ENCODE results near the gene TEX55. TPM values are rescaled to one million over a fixed set of nuclear protein-coding genes. Genes with fewer than 3 reads are reported as not detected.
"Not testable (repeated sequence)": the region's sequence is repeated elsewhere in the genome, so short reads cannot be mapped to it uniquely, and the experiment has no call there.

Gene TEX55
- not detected for total RNA-seq
- polyA plus RNA-seq: not detected

DNA sequence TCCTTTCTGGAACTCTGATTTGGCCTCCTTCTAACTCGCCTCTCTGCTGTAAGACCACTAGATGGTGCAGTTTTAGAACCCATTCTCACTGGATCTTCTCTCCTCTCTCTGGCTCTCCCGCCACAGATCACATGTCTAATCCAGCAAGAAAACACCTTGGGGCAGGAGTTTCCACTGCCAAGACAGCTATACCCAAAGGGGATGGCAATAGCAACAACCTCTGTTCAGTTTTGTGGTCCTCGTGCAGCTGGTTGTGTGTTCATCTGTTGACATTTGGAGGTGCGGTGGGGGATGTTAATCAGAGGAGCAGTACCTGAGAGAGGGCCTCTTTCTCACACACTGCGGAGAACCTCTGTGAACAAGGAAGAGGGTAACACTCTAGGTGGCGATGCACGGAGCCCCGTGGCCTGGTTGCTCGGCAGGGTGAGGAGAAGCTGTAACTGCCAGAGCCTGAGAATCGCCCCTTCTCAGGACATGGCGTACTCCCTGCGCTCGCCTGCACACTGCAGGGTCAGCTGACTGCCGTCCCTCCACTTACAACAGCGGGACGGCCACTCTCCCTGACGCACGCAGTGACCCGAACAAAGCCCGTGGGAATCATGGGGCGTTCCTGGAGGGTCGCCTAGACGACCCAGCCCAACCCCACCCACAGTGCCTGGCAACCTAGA is at the start of gene TEX55:
TSS of gene TEX55 (plus strand) at position 666 of the 668 bp plus-strand sequence. CDS start 25 bp downstream, outside the sequence.
- Histone ChIP-seq H3K36me3 (ENCODE audit: insufficient read depth) (no peaks in the 10 kb centered on the region), H3K4me3 (ENCODE audit: low read depth, low read length) (no peak within 1 kb of the TSS), H3K4me1 (ENCODE audit: insufficient read depth) (no peaks in the 10 kb centered on the region), H3K27ac (ENCODE audit: low read depth) (no peak within 1 kb of the TSS)
- WGBS: 82% methylated on average over 23 of the region's 23 CpGs
- DNase-seq (ENCODE audit: extremely low spot score): no peak

DNA sequence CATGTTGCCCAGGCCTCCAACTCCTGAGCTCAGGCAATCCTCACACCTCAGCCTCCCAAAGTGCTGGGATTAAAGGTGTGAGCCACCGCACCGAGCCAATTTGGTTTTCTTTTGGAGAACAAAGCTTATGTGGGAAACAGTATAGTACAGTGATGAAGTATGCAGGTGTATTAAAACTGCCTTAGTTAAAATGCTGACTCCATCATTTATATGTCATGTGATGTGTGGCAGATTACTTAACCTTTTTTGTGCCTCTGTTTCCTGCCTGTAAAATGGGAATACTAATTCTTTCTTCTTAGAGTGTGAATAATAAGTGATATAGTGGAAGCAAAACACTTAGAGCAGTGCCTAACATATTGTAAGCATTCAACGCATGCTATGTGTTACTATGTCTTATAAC is 48.0 kb upstream of the TEX55 start:
- Histone ChIP-seq H3K4me3 (ENCODE audit: low read depth, low read length) (no peak overlapping the region), H3K27ac (ENCODE audit: low read depth) (no peak overlapping the region), H3K4me1 (ENCODE audit: insufficient read depth) (no peaks in the 10 kb centered on the region), H3K36me3 (ENCODE audit: insufficient read depth) (no peaks in the 10 kb centered on the region)
- DNase-seq (ENCODE audit: extremely low spot score): no peak
- 94% methylated on average over 3 of the region's 3 CpGs for WGBS

DNA sequence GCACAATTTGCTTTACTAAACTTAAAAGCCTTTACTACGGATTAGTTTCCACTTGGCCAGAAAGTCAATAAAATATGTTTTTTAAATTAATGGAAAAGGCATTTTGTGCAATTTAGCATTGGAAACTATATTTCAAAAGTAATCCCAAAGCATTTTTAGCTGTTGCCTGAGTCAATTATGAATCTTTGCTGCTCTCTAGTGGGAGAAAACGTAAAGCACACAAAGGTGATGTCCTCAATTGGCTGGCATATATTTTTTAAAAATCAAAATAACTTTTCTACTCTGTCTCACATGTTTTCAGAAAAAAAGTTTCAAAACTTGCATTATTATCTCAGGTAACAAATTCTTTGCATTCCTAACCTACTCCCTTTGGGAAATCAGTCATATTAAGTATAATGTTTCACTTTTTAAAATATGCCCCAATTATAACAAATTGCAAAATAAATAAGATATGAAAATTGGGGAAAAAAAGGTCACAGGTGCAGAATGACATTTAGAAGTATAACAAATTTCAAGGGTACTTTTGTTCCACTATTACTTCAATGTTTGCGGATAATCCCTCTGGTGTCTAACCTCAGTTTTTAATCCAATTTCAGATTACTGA is 47.2 kb upstream of the TEX55 start:
- H3K27ac ChIP-seq (ENCODE audit: low read depth): no peak overlapping the region
- WGBS: 29% methylated on average over 3 of the region's 3 CpGs
- no peaks in the 10 kb centered on the region for H3K4me1 ChIP-seq (ENCODE audit: insufficient read depth)
- no peaks in the 10 kb centered on the region for H3K36me3 ChIP-seq (ENCODE audit: insufficient read depth)
- peak; percentile 17 for DNase-seq (ENCODE audit: extremely low spot score)
- H3K4me3 ChIP-seq (ENCODE audit: low read depth, low read length): no peak overlapping the region

DNA sequence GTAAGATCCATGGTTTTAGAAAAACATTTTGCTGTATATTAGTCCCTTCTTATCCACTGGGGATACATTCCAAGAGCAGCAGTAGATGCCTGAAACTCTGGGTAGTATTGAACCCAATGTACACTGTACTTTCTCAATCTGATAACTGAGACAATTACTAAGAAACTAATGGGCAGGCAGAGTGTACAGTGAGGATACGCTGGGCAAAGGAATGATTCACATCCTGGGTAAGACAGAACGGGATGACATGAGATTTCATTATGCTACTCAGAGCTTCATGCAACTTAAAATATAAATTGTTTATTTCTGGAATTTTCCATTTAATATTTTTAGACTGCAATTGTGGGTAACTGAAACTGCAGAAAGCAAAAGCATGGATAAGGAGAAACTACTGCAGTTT is 46.2 kb upstream of the TEX55 start:
- H3K36me3 ChIP-seq (ENCODE audit: insufficient read depth): no peaks in the 10 kb centered on the region
- H3K27ac ChIP-seq (ENCODE audit: low read depth): no peak overlapping the region
- H3K4me1 ChIP-seq (ENCODE audit: insufficient read depth): no peaks in the 10 kb centered on the region
- DNase-seq (ENCODE audit: extremely low spot score): no peak
- 51% methylated on average over 2 of the region's 2 CpGs for WGBS
- H3K4me3 ChIP-seq (ENCODE audit: low read depth, low read length): no peak overlapping the region

DNA sequence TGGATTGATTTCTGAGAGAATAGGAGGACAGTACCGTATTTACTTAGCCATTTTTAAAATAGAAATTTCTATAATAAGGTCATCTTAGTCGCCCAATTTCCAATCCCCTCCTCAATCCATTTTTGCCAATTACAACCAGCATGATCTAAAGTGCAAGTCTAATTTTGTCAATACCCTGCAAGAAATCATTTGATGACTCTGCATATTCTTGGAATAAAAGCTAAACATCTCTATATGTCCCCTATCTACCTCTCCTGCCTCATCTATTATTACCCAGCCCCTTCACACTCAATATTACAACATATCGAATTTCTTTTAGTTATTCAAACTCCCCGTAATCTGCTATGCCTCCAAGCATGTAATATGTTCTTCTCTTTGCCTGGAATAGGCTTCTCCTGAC is 41.9 kb upstream of the TEX55 start:
- DNase-seq (ENCODE audit: extremely low spot score): no peak
- Histone ChIP-seq H3K4me1 (ENCODE audit: insufficient read depth) (no peaks in the 10 kb centered on the region), H3K4me3 (ENCODE audit: low read depth, low read length) (no peak overlapping the region), H3K27ac (ENCODE audit: low read depth) (no peak overlapping the region), H3K36me3 (ENCODE audit: insufficient read depth) (no peaks in the 10 kb centered on the region)
- WGBS: 86% methylated on average over 4 of the region's 4 CpGs

DNA sequence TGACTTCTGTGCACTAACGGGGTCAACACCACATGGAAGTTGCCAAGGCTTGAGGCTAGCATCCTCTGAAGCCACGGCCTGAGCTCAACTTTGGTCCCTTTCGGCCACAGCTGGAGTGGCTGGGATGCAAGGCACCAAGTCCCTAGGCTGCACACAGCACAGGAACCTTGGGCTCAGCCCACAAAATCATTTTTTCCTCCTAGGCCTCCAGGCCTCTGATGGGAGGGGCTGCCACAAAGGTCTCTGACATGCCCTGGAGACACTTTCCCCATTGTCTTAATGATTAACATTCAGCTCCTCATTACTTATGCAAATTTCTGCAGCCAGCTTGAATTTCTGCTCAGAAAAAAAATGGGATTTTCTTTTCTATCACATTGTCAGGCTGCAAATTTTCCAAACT is 27.6 kb upstream of the TEX55 start:
- H3K4me1 ChIP-seq (ENCODE audit: insufficient read depth); DNase-seq (ENCODE audit: extremely low spot score); H3K27ac ChIP-seq (ENCODE audit: low read depth); H3K36me3 ChIP-seq (ENCODE audit: insufficient read depth); H3K4me3 ChIP-seq (ENCODE audit: low read depth, low read length): not testable (repeated sequence)
- WGBS: 55% methylated on average over 3 of the region's 3 CpGs

DNA sequence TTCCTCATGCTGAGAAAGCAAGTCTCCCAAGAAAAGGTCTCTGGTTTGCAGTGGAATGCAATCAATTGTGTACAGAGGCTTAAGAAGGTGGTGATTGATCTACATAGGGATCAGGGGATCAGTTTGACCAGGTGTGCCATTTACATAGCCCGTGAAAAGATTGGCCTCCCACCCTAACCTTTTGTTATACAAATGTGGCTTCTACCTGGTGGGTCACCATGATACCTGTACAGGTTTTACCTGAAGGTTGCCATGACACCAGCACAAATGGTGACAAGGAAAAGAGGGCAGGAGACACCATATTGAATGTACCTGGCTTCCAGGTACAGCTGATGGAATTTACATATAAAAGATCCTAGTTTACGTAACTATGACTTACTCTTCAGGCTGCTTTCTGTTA is 25.5 kb upstream of the TEX55 start:
- WGBS: 77% methylated on average over 2 of the region's 2 CpGs

DNA sequence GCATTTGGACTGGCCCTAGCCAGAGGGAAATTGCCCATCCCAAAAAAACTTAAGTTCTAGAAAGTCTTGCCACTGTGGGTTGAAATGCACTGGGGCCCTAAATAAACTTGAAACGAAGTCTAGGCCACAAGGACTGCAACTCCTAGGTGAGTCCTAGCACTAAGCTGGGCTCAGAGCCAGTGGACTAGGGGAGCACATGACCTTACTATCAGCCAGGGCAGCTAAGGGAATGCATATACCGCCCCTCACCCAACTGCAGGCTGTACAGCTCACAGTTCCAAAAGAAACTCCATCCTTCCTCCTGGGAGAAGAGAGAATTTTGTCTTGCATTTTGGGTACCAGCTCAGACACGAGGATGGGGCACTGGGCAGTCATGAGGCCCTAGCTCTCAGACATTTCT is 23.6 kb upstream of the TEX55 start:
- H3K36me3 ChIP-seq (ENCODE audit: insufficient read depth): no peaks in the 10 kb centered on the region
- no peak overlapping the region for H3K27ac ChIP-seq (ENCODE audit: low read depth)
- no peak overlapping the region for H3K4me3 ChIP-seq (ENCODE audit: low read depth, low read length)
- 51% methylated on average over 3 of the region's 3 CpGs for WGBS
- no peak for DNase-seq (ENCODE audit: extremely low spot score)
- H3K4me1 ChIP-seq (ENCODE audit: insufficient read depth): no peaks in the 10 kb centered on the region

More for the DNA sequence above, 25.5 kb upstream of the TEX55 start:
- no peaks in the 10 kb centered on the region for H3K4me1 ChIP-seq (ENCODE audit: insufficient read depth)
- DNase-seq (ENCODE audit: extremely low spot score): no peak
- no peak overlapping the region for H3K4me3 ChIP-seq (ENCODE audit: low read depth, low read length)
- no peak overlapping the region for H3K27ac ChIP-seq (ENCODE audit: low read depth)
- H3K36me3 ChIP-seq (ENCODE audit: insufficient read depth): no peaks in the 10 kb centered on the region

DNA sequence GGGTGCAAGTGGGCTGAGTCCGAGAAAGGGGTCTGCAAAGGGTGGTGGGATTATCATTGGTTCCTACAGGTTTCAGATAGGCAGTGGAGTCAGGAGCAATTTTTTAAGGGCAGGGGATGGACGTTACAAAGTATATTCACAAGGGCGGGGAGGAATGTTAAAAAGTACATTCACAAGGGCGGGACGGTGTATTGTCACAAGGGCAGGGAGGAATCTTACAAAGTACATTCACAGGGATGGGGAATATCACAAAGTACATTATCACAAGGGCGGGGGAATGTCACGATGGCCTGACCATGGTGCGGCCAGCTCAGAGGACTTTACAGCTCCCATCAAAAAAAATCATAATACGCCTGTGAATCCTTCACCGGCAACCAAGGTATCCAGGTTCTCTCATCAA is 20.6 kb upstream of the TEX55 start:
- no peak for DNase-seq (ENCODE audit: extremely low spot score)
- Histone ChIP-seq H3K4me3 (ENCODE audit: low read depth, low read length) (no peak overlapping the region), H3K4me1 (ENCODE audit: insufficient read depth) (no peaks in the 10 kb centered on the region), H3K27ac (ENCODE audit: low read depth) (no peak overlapping the region), H3K36me3 (ENCODE audit: insufficient read depth) (no peaks in the 10 kb centered on the region)
- WGBS: 89% methylated on average over 10 of the region's 10 CpGs

DNA sequence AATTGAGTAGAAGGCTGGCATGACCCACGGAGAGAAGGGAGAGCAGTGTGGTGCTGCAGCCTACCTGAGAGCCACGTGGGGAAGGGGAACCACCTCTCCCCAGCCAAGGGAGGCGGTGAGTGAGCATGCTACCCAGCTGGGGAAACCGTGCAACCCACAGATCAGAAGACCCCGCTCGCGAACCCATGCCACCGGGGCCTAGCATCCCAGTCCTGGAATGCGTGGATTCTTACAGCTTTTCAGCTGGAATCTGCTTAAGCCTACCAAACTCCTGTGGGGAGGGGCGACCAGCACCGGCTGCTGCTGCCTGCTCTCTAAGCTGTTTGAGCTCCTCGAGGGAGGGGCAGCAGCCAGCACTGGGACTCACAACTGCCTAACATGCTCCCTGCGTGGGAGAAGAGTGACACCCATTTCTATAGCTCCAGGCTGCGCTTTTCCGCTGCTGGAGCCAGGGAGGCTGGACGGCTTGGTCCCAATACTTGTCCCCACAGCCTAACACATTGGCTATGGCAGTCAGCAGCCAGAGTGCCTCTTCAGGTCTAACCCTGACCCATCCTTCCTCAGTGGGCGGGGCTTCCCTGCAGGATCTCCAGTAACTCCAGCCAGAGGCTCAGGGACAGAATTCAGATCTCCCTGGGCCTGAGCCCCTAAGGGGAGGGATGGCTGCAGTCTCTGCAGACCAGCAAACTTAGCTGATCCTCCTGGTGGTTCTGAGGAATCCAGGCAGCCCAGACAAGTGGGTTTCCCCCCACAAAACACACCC is 20.0 kb upstream of the TEX55 start:
- Histone ChIP-seq H3K4me1 (ENCODE audit: insufficient read depth) (no peaks in the 10 kb centered on the region), H3K4me3 (ENCODE audit: low read depth, low read length) (no peak overlapping the region), H3K27ac (ENCODE audit: low read depth) (no peak overlapping the region), H3K36me3 (ENCODE audit: insufficient read depth) (no peaks in the 10 kb centered on the region)
- no peak for DNase-seq (ENCODE audit: extremely low spot score)
- WGBS: 66% methylated on average over 17 of the region's 17 CpGs

DNA sequence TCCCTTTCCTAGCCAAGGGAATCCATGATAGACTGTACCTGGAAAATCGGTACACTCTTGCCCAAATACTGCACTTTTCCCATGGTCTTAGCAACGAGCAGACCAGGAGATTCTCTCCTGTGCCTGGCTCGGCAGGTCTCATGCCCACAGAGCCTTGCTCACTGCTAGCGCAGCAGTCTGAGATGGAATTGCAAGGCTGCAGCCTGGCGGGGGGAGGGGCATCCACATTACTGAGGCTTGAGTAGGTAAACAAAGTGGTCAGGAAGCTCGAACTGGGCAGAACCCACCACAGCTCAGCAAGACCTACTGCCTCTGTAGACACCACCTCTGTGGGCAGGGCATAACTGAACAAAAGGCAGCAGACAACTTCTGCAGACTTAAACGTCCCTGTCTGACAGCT is 15.7 kb upstream of the TEX55 start:
- WGBS: 49% methylated on average over 7 of the region's 7 CpGs
- not testable (repeated sequence) for DNase-seq (ENCODE audit: extremely low spot score)

DNA sequence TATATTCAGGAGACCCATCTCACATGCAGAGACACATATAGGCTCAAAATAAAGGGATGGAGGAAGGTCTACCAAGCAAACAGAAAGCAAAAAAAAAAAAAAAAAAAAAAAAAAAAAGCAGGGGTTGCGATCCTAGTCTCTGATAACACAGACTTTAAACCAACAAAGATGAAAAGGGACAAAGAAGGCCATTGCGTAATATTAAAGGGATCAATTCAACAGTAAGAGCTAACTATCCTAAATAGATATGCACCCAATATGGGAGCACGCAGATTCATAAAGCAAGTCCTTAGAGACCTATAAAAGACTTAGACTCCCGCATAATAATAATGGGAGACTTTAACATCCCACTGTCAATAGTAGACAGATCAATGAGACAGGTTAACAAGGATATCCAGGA is 13.7 kb upstream of the TEX55 start:
- H3K4me1 ChIP-seq (ENCODE audit: insufficient read depth); DNase-seq (ENCODE audit: extremely low spot score); H3K36me3 ChIP-seq (ENCODE audit: insufficient read depth); H3K4me3 ChIP-seq (ENCODE audit: low read depth, low read length); H3K27ac ChIP-seq (ENCODE audit: low read depth): not testable (repeated sequence)
- 93% methylated on average over 4 of the region's 4 CpGs for WGBS

More for the DNA sequence above, 15.7 kb upstream of the TEX55 start:
- H3K4me1 ChIP-seq (ENCODE audit: insufficient read depth); H3K27ac ChIP-seq (ENCODE audit: low read depth); H3K4me3 ChIP-seq (ENCODE audit: low read depth, low read length); H3K36me3 ChIP-seq (ENCODE audit: insufficient read depth): not testable (repeated sequence)

DNA sequence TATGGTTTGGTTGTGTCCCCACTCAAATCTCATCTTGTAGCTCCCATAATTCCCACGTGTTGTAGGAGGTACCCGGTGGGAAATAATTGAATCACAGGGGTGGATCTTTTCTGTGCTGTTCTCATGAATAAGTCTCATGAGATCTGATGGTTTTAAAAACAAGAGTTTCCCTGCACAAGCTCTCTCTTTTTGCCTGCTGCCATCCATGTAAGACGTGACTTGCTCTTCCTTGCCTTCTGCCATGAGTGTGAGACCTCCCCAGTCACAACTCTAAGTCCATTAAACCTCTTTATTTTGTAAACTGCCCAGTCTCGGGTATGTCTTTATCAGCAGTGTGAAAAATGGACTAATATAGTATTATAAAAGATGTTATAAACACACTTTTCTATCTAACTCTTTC is 6.6 kb upstream of the TEX55 start:
- not testable (repeated sequence) for H3K4me3 ChIP-seq (ENCODE audit: low read depth, low read length); H3K4me1 ChIP-seq (ENCODE audit: insufficient read depth); DNase-seq (ENCODE audit: extremely low spot score); H3K36me3 ChIP-seq (ENCODE audit: insufficient read depth); H3K27ac ChIP-seq (ENCODE audit: low read depth)
- WGBS: 78% methylated on average over 4 of the region's 4 CpGs

DNA sequence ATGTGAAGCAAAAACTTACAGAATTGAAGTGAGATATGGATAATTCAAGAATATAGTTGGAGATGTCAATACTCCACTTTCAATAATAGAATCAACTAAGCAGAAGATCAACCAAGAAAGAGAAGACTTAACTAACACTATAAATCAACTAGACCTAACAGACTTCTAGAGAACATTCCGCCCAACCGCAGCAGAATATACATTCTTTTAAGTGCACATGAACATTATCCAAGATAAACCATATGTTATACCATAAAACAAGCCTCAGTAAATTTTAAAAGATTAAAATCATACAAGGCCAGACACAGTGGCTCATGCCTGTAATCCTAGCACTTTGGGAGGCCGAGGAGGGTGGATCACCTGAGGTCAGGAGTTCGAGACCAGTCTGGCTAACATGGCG is 5.5 kb upstream of the TEX55 start:
- H3K36me3 ChIP-seq (ENCODE audit: insufficient read depth): no peaks in the 10 kb centered on the region
- H3K27ac ChIP-seq (ENCODE audit: low read depth): no peak overlapping the region
- no peak for DNase-seq (ENCODE audit: extremely low spot score)
- no peak overlapping the region for H3K4me3 ChIP-seq (ENCODE audit: low read depth, low read length)
- WGBS: 65% methylated on average over 5 of the region's 5 CpGs
- no peaks in the 10 kb centered on the region for H3K4me1 ChIP-seq (ENCODE audit: insufficient read depth)
